GM23338 (cell line): Measurements from ENCODE around the gene MAP3K8. TPM values are rescaled to one million over a fixed set of nuclear protein-coding genes. Genes with fewer than 3 reads are reported as not detected.

Experiments
- ATAC-seq: fragments of 200-7000 bp; cut with Tn5 transposase; 3 replicates; pipeline ENCODE4 v1.9.1; 2020
- DNase-seq: peaks from one replicate; pipeline ENCODE4 v3.0.0-alpha.2; 2015; ENCODE audit warnings: low spot score
- H2AFZ ChIP-seq: fragments of 200-600 bp; sonication (generic); 2 replicates; pipeline ENCODE4 v1.8.0; 2016; ENCODE audit warnings: antibody characterized with exemption, mild to moderate bottlenecking, moderate library complexity
- H3F3A ChIP-seq: fragments of 200-600 bp; sonication (generic); replicated peaks from 2 replicates; pipeline ENCODE4 v1.8.0; 2017; ENCODE audit warnings: antibody characterized with exemption, mixed run types, low read depth
- H3K27ac ChIP-seq: fragments of 200-600 bp; sonication (generic); 2 replicates; pipeline ENCODE4 v1.6.1; 2016; ENCODE audit warnings: low read depth
- H3K27me3 ChIP-seq: fragments of 200-600 bp; sonication (generic); 2 replicates; pipeline ENCODE4 v1.8.0; 2016; ENCODE audit warnings: mild to moderate bottlenecking, mixed run types, moderate library complexity; ENCODE audit not compliant: insufficient read depth
- H3K36me3 ChIP-seq: fragments of 200-600 bp; sonication (generic); 2 replicates; pipeline ENCODE4 v1.8.0; 2016; ENCODE audit warnings: mild to moderate bottlenecking; ENCODE audit not compliant: insufficient read depth
- H3K4me1 ChIP-seq: fragments of 200-600 bp; sonication (generic); 2 replicates; pipeline ENCODE4 v1.8.0; 2016; ENCODE audit warnings: mild to moderate bottlenecking, moderate library complexity; ENCODE audit not compliant: insufficient read depth
- H3K4me2 ChIP-seq: fragments of 200-600 bp; sonication (generic); 2 replicates; pipeline ENCODE4 v1.7.1; 2017; ENCODE audit warnings: mixed run types
- H3K4me3 ChIP-seq: fragments of 200-600 bp; sonication (generic); 2 replicates; pipeline ENCODE4 v1.6.1; 2016; ENCODE audit warnings: mixed run types
- H3K79me2 ChIP-seq: fragments of 200-600 bp; sonication (generic); replicated peaks from 2 replicates; pipeline ENCODE4 v1.8.0; 2017; ENCODE audit warnings: mild to moderate bottlenecking; ENCODE audit not compliant: insufficient read depth
- H3K9me2 ChIP-seq: fragments of 200-600 bp; sonication (generic); 2 replicates; pipeline ENCODE4 v1.8.0; 2017; ENCODE audit not compliant: insufficient read depth
- H4K20me1 ChIP-seq: fragments of 200-600 bp; sonication (generic); replicated peaks from 2 replicates; pipeline ENCODE4 v1.8.0; 2017; ENCODE audit warnings: mild to moderate bottlenecking; ENCODE audit not compliant: insufficient read depth
- H3K27ac Mint-ChIP-seq: 2 replicates; pipeline ENCODE4 v1.8.0; 2020; ENCODE audit warnings: inconsistent platforms, mild to moderate bottlenecking, moderate library complexity, mixed read lengths
- H3K27me3 Mint-ChIP-seq: 3 replicates; pipeline ENCODE4 v1.8.0; 2022; ENCODE audit warnings: low read depth, mild to moderate bottlenecking, moderate library complexity, mixed read lengths, inconsistent platforms; ENCODE audit not compliant: insufficient read depth, poor library complexity
- H3K36me3 Mint-ChIP-seq: 3 replicates; pipeline ENCODE4 v1.8.0; 2021; ENCODE audit warnings: low read depth, mild to moderate bottlenecking, inconsistent platforms, moderate library complexity, mixed read lengths
- H3K4me1 Mint-ChIP-seq: 3 replicates; pipeline ENCODE4 v1.8.0; 2020; ENCODE audit warnings: mild to moderate bottlenecking, inconsistent platforms, mixed read lengths
- H3K4me3 Mint-ChIP-seq: 3 replicates; pipeline ENCODE4 v1.8.0; 2021; ENCODE audit warnings: moderate library complexity, mild to moderate bottlenecking, inconsistent platforms, mixed read lengths
- H3K9me3 Mint-ChIP-seq: 3 replicates; pipeline ENCODE4 v1.8.0; 2020; ENCODE audit warnings: moderate library complexity, mild to moderate bottlenecking, inconsistent platforms, mixed read lengths
- CREB1 ChIP-seq: fragments of 250-450 bp; sonication (Bioruptor Pico); IDR thresholded peaks from 2 replicates; pipeline ENCODE4 v1.5.0; 2020; ENCODE audit warnings: low read depth, mild to moderate bottlenecking, moderate library complexity
- EZH2phosphoT487 ChIP-seq: fragments of 200-600 bp; sonication (generic); IDR thresholded peaks from one replicate; pipeline ENCODE4 v1.8.1; 2018; ENCODE audit warnings: antibody characterized with exemption; ENCODE audit not compliant: unreplicated experiment
- JUNB ChIP-seq: IDR thresholded peaks from one replicate; pipeline ENCODE4 v1.6.1; 2016; ENCODE audit warnings: antibody characterized with exemption; ENCODE audit not compliant: unreplicated experiment
- NANOG ChIP-seq: IDR thresholded peaks from 2 replicates; pipeline ENCODE4 v1.6.1; 2016; ENCODE audit warnings: antibody characterized with exemption, borderline replicate concordance
- POLR2AphosphoS5 ChIP-seq: IDR thresholded peaks from 2 replicates; pipeline ENCODE4 v1.6.1; 2016; ENCODE audit warnings: antibody characterized with exemption, low read depth
- STAT1 ChIP-seq: IDR thresholded peaks from one replicate; pipeline ENCODE4 v1.6.1; 2016; ENCODE audit warnings: antibody characterized with exemption; ENCODE audit not compliant: unreplicated experiment
- ZNF114 ChIP-seq: fragments of 250-450 bp; sonication (Bioruptor Pico); IDR thresholded peaks from 2 replicates; pipeline ENCODE4 v1.5.0; 2020; ENCODE audit warnings: mild to moderate bottlenecking, moderate library complexity
- ZNF331 ChIP-seq: fragments of 250-450 bp; sonication (Bioruptor Pico); IDR thresholded peaks from 2 replicates; pipeline ENCODE4 v1.5.0; 2020; ENCODE audit warnings: low read depth, mild to moderate bottlenecking, moderate library complexity
- ZNF462 ChIP-seq: fragments of 250-450 bp; sonication (Bioruptor Pico); IDR thresholded peaks from 2 replicates; pipeline ENCODE4 v1.5.0; 2020; ENCODE audit warnings: mild to moderate bottlenecking, moderate library complexity
- polyA plus RNA-seq: library from polyadenylated mRNA; unstranded; fragments of >200 nt; fragmentation: Nextera tagmentation; extraction: Ambion mirVana; gene quantifications from 2 replicates; pipeline ENCODE4 v1.2.1, GENCODE V29; 2016
- total RNA-seq: library from RNA; depleted of rRNA; stranded (reverse); fragments of >200 nt; shearing (Covaris generic); gene quantifications from 2 replicates; pipeline ENCODE4 v1.2.3, GENCODE V29; 2014
- TF ChIP-seq, protein P1 (sequence below): IDR thresholded peaks from one replicate; pipeline ENCODE4 v1.6.1; 2018; ENCODE audit warnings: antibody characterized with exemption; ENCODE audit not compliant: unreplicated experiment
- TF ChIP-seq, protein P2 (sequence below): IDR thresholded peaks from 2 replicates; pipeline ENCODE4 v1.6.1; 2016; ENCODE audit warnings: antibody characterized with exemption

Gene MAP3K8
- total and polyA plus RNA-seq, 2 experiments from 2014 or later = 3.5 to 5.0 TPM

DNA sequence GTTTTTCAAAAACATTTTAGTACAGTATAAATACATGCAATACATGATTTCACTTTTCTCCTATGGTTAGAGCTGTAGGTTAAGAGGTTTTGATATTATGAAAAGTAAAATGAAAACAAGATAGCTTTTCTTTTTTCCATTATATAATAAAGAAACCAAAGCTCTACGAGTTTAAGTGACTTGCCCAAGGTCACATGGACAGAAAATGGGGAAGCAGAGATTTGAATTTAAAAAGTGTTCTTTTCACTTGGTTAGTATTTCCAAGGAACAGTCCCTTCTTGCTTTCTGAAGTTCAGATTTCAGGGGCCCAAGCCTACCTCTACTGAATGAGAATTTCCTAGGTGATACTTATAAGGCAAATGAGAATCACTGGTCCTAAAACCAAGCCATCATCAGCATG, 13.2 kb upstream of the MAP3K8 start (continued):
- TF ChIP-seq, protein P1, sequence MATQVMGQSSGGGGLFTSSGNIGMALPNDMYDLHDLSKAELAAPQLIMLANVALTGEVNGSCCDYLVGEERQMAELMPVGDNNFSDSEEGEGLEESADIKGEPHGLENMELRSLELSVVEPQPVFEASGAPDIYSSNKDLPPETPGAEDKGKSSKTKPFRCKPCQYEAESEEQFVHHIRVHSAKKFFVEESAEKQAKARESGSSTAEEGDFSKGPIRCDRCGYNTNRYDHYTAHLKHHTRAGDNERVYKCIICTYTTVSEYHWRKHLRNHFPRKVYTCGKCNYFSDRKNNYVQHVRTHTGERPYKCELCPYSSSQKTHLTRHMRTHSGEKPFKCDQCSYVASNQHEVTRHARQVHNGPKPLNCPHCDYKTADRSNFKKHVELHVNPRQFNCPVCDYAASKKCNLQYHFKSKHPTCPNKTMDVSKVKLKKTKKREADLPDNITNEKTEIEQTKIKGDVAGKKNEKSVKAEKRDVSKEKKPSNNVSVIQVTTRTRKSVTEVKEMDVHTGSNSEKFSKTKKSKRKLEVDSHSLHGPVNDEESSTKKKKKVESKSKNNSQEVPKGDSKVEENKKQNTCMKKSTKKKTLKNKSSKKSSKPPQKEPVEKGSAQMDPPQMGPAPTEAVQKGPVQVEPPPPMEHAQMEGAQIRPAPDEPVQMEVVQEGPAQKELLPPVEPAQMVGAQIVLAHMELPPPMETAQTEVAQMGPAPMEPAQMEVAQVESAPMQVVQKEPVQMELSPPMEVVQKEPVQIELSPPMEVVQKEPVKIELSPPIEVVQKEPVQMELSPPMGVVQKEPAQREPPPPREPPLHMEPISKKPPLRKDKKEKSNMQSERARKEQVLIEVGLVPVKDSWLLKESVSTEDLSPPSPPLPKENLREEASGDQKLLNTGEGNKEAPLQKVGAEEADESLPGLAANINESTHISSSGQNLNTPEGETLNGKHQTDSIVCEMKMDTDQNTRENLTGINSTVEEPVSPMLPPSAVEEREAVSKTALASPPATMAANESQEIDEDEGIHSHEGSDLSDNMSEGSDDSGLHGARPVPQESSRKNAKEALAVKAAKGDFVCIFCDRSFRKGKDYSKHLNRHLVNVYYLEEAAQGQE = no peak
- TF ChIP-seq JUNB (no peak), POLR2AphosphoS5 (no peak)

DNA sequence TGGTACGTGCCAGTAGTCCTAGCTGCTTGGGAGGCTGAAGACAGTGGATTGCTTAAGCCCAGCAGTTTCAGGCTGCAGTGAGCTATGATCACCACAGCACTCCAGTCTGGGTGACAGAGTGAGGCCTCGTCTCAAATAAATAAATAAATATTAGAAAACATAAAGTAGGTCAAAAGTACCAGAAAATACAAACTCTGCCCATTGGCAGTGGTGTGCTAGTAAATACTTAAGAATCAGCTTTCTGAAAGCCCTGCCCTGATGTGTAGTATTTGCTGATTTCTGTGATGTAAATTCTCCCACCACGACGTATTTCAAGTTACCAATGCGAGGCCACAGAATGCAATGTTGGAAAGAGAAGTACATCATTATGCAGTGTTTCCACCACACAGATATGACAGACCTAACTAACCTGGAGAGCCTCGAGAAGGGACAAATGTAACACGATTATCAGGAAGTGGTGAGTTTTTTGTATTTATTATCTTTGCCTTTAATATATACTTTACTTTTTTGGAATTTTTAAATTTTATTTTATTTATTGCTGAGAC, 11.8 kb upstream of the MAP3K8 start:
- no peak for ATAC-seq
- no peak overlapping the region for H2AFZ ChIP-seq
- no peak for TF ChIP-seq STAT1
- TF ChIP-seq, protein P1 = no peak
- no peak for TF ChIP-seq ZNF462
- no peak for TF ChIP-seq CREB1 (CRISPR knock-in tag)
- no peak for TF ChIP-seq NANOG
- TF ChIP-seq, protein P2, sequence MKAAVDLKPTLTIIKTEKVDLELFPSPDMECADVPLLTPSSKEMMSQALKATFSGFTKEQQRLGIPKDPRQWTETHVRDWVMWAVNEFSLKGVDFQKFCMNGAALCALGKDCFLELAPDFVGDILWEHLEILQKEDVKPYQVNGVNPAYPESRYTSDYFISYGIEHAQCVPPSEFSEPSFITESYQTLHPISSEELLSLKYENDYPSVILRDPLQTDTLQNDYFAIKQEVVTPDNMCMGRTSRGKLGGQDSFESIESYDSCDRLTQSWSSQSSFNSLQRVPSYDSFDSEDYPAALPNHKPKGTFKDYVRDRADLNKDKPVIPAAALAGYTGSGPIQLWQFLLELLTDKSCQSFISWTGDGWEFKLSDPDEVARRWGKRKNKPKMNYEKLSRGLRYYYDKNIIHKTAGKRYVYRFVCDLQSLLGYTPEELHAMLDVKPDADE = no peak
- no peak for TF ChIP-seq EZH2phosphoT487
- TF ChIP-seq ZNF331 = no peak
- no peak for TF ChIP-seq ZNF114 (CRISPR knock-in tag)

More for the DNA sequence above, 11.8 kb upstream of the MAP3K8 start:
- Histone ChIP-seq H3K79me2 (no peaks in the 10 kb centered on the region), H3K4me1 (peaks cover 29% of the 10 kb centered on the region), H3K27me3 (no peaks in the 10 kb centered on the region), H4K20me1 (no peaks in the 10 kb centered on the region), H3K36me3 (no peaks in the 10 kb centered on the region), H3K4me3 (no peak overlapping the region), H3K27ac (no peak overlapping the region), H3K9me2 (0 out of 2 replicates have a peak, but pooled peaks cover 3% of the 10 kb centered on the region), H3F3A (no peaks in the 10 kb centered on the region), H3K4me2 (no peak overlapping the region)
- no peaks in the 10 kb centered on the region for H3K9me3 Mint-ChIP-seq
- peaks cover 7% of the 10 kb centered on the region for H3K27me3 Mint-ChIP-seq
- H3K4me3 Mint-ChIP-seq = no peak overlapping the region
- peaks cover 22% of the 10 kb centered on the region for H3K4me1 Mint-ChIP-seq
- no peaks in the 10 kb centered on the region for H3K36me3 Mint-ChIP-seq
- DNase-seq = no peak
- H3K27ac Mint-ChIP-seq = no peak overlapping the region
